ENCODE results near the gene PRKCH. TPM values are rescaled to one million over a fixed set of nuclear protein-coding genes. Genes with fewer than 3 reads are reported as not detected.

Gene PRKCH
- total and polyA plus RNA-seq, 9 of the 15 experiments (the other 6 are each of a cell fraction or from before 2014, with no cell fraction given) = 0.61 to 4.4 (median 4.0) TPM

DNA sequence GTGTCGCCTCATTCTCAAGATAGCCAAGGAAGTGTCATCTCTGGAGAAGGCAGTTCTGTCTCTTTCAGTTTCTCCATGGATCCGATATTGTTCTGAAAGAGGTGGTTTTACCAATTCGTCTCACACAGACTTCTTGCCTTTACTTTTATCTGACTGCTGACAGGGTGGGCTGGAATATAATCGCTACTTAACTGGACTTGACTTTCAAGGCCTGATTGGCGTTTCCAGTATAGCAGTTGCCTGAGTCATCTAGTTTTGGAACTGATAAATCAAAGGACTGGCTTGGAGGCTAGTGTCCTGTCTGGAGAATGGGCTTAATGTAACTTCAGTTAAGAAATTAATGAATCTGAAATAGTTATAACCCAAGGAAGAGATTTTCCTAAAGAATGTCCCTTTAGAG lies 21.6 kb downstream of the PRKCH start (continued):
- TF ChIP-seq HDAC8 (tag; IDR thresholded peaks at IDR 0.05) (no peak), EWSR1 (IDR thresholded peaks at IDR 0.05; ENCODE audit: borderline replicate concordance, low read depth, partially characterized antibody) (no peak), SETDB1 (IDR thresholded peaks at IDR 0.05; ENCODE audit: low read length) (no peak), JUND (IDR thresholded peaks at IDR 0.05; ENCODE audit: borderline replicate concordance, low read depth, low read length) (peak; percentile 59), JUND (tag; IDR thresholded peaks at IDR 0.05; ENCODE audit: borderline replicate concordance, low read depth, low read length) (peak; percentile 30; the same call in 1 of the 3 replicates), SRF (CRISPR knock-in tag; IDR thresholded peaks at IDR 0.05) (0 out of 4 replicates have a peak, but pooled peaks of 1 of the 2 experiments have one; percentile 1), HEY1 (CRISPR knock-in tag; IDR thresholded peaks at IDR 0.05; ENCODE audit: borderline replicate concordance) (no peak), ZKSCAN8 (CRISPR knock-in tag; IDR thresholded peaks at IDR 0.05) (no peak), ZNF316 (IDR thresholded peaks at IDR 0.05) (peak; percentile 54; the same call in 1 of the 2 replicates), NR2C1 (IDR thresholded peaks at IDR 0.05) (no peak), NR2C1 (tag; IDR thresholded peaks at IDR 0.05) (no peak), NCOR1 (IDR thresholded peaks at IDR 0.05) (peak; percentile 70), C11orf30 (IDR thresholded peaks at IDR 0.05; ENCODE audit: low read depth) (peak; percentile 34; the same call in 1 of the 2 replicates), EP300 (IDR thresholded peaks at IDR 0.05; ENCODE audit: low read length) (peak; percentile 79; the same call in 1 of the 2 replicates), ZFP1 (CRISPR knock-in tag; IDR thresholded peaks at IDR 0.05) (no peak), MTF1 (CRISPR knock-in tag; IDR thresholded peaks at IDR 0.05; ENCODE audit: borderline replicate concordance) (no peak), BRD9 (IDR thresholded peaks at IDR 0.05; ENCODE audit: low read depth, partially characterized antibody) (no peak), RB1 (IDR thresholded peaks at IDR 0.05; ENCODE audit: low read depth) (no peak), HDAC2 (IDR thresholded peaks at IDR 0.05) (0 out of 2 replicates have a peak, but pooled peaks have one; percentile 20), ZNF668 (CRISPR knock-in tag; IDR thresholded peaks at IDR 0.05) (no peak), HNRNPLL (IDR thresholded peaks at IDR 0.05; ENCODE audit: low read depth, low read length, poor library complexity, severe bottlenecking) (no peak), IFI16 (CRISPR knock-in tag; IDR thresholded peaks at IDR 0.05) (no peak), TRIM28 (IDR thresholded peaks at IDR 0.05) (no peak), NEUROD1 (IDR thresholded peaks at IDR 0.05; ENCODE audit: borderline replicate concordance, low read depth, low read length, partially characterized antibody) (no peak), ADNP (tag; IDR thresholded peaks at IDR 0.05) (no peak), MCM3 (IDR thresholded peaks at IDR 0.05) (no peak), MCM2 (IDR thresholded peaks at IDR 0.05; ENCODE audit: low read depth) (no peak), ZC3H8 (IDR thresholded peaks at IDR 0.05) (no peak), ARID2 (IDR thresholded peaks at IDR 0.05) (no peak), ZNF12 (CRISPR knock-in tag; IDR thresholded peaks at IDR 0.05) (no peak), HOXB6 (CRISPR knock-in tag; IDR thresholded peaks at IDR 0.05; ENCODE audit: borderline replicate concordance) (no peak), GABPB1 (CRISPR knock-in tag; IDR thresholded peaks at IDR 0.05) (no peak)
- TF ChIP-seq, protein P1, sequence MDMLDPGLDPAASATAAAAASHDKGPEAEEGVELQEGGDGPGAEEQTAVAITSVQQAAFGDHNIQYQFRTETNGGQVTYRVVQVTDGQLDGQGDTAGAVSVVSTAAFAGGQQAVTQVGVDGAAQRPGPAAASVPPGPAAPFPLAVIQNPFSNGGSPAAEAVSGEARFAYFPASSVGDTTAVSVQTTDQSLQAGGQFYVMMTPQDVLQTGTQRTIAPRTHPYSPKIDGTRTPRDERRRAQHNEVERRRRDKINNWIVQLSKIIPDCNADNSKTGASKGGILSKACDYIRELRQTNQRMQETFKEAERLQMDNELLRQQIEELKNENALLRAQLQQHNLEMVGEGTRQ (CRISPR knock-in tag; IDR thresholded peaks at IDR 0.05) = no peak
- TF ChIP-seq, protein P2, sequence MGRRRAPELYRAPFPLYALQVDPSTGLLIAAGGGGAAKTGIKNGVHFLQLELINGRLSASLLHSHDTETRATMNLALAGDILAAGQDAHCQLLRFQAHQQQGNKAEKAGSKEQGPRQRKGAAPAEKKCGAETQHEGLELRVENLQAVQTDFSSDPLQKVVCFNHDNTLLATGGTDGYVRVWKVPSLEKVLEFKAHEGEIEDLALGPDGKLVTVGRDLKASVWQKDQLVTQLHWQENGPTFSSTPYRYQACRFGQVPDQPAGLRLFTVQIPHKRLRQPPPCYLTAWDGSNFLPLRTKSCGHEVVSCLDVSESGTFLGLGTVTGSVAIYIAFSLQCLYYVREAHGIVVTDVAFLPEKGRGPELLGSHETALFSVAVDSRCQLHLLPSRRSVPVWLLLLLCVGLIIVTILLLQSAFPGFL (CRISPR knock-in tag; IDR thresholded peaks at IDR 0.05) = no peak
